Psoas muscle (tissue), 8 donors: Measurements from ENCODE around the gene SLC13A1. TPM values are rescaled to one million over a fixed set of nuclear protein-coding genes. Genes with fewer than 3 reads are reported as not detected.

Experiments used
- ATAC-seq, 4 donors: fragments of 200-7000 bp; cut with Tn5 transposase; one replicate each; pipeline ENCODE4 v1.9.1; 2020; ENCODE audit warnings: moderate library complexity in 3 of 4, mild to moderate bottlenecking in 2 of 4
- DNase-seq, 2 donors: peaks; one replicate each; pipeline ENCODE4 v3.0.0-alpha.2; 2020
- H3K27ac ChIP-seq: fragments of 200-600 bp; one replicate; pipeline ENCODE4 v1.8.0; 2022
- H3K27me3 ChIP-seq, 3 donors: fragments of 200-600 bp in 1 of 3; one replicate each; pipeline versions ENCODE4 v1.6.1 to v1.8.0; 2013 to 2022; ENCODE audit warnings: low read length in 2 of 3, mild to moderate bottlenecking in 2 of 3, moderate library complexity in 1 of 3; ENCODE audit not compliant: insufficient read depth in 3 of 3
- H3K36me3 ChIP-seq, 2 donors: fragments of 200-600 bp in 1 of 2; one replicate each; pipeline versions ENCODE4 v1.6.1 to v1.8.0; 2013 to 2022; ENCODE audit warnings: low read depth in 1 of 2, mild to moderate bottlenecking in 1 of 2, moderate library complexity in 1 of 2; ENCODE audit not compliant: insufficient read depth in 1 of 2
- H3K4me1 ChIP-seq: fragments of 200-600 bp; one replicate; pipeline ENCODE4 v1.8.0; 2022
- H3K4me3 ChIP-seq: fragments of 200-600 bp; one replicate; pipeline ENCODE4 v1.8.0; 2022; ENCODE audit warnings: mild to moderate bottlenecking
- H3K9me3 ChIP-seq: fragments of 200-600 bp; one replicate; pipeline ENCODE4 v1.8.0; 2022
- CTCF ChIP-seq: fragments of 200-600 bp; IDR thresholded peaks from one replicate; pipeline ENCODE4 v1.8.0; 2022; ENCODE audit warnings: antibody characterized with exemption
- WGBS, 3 donors: extraction: QIAGEN DNeasy Blood & Tissue Kit; methylation state at CpG; one replicate each; pipeline versions ENCODE4 v1.1.6 to v1.1.7; 2013; 5-methylcytosine and 5-hydroxymethylcytosine counted together
- intact Hi-C, 2 donors: fragments of 100-400 bp; cut with DNase I; formaldehyde crosslinking; loops; one replicate each; pipeline versions ENCODE4 v1.11.0 to v1.14.2; 2022
- polyA plus RNA-seq, 3 donors: library from polyadenylated mRNA; stranded (reverse); fragments of 200-250 nt; gene quantifications; one replicate each; pipeline ENCODE4 v1.2.3, GENCODE V29; 2013
- total RNA-seq, 4 donors: library from RNA; stranded (reverse); fragmentation: NEBNext Ultra II Directional in 2 of 4; extraction: Animal tissue kit (Norgen Biotek cat#: 25700) in 2 of 4; gene quantifications; one replicate each; pipeline versions ENCODE4 v1.2.1 to v1.2.4, GENCODE V29; 2021 to 2023
- donor health status: healthy with polysubstance abuse.
- donor health status: DM: no; HTN: no; CAD: no; lungs with moderate emphysema.
- donor health status: Bipolar disorder and iron deficiency.
- donor health status: healthy.
- donor health status: DM: yes; HTN: yes; CAD: no.
- donor health status: DM: no; HTN: no; CAD: no.
- donor health status: DM: no; HTN: no; CAD: no.
- donor health status: DM: yes; HTN: yes; CAD: no.

Gene SLC13A1
- total and polyA plus RNA-seq, 7 donors: 0.12 TPM; not detected in 6

GRCh38 chr7:123154231-123154860, 45.4 kb downstream of the SLC13A1 start:
- Histone ChIP-seq H3K27me3 (no peaks in the 10 kb centered on the region), H3K27ac (no peak overlapping the region), H3K4me3 (no peak overlapping the region), H3K9me3 (no peaks in the 10 kb centered on the region), H3K4me1 (no peaks in the 10 kb centered on the region), H3K36me3 (no peaks in the 10 kb centered on the region)
- DNase-seq: peak; percentile 29 to 42
- TF ChIP-seq CTCF: peak; percentile 74
- WGBS, 3 donors: 1 to 3% (median 3%) methylated on average over 3 of the region's 3 CpGs
- intact Hi-C loops: loop anchor here in 1 of 2 donors (5.0 kb wide), 1 partner anchor 267 kb away; the partner anchor contains the start of gene CADPS2
- peak; percentile 61 to 89 (median 80) for ATAC-seq

- no peak for TF ChIP-seq CTCF
- no peak overlapping the region for H3K4me3 ChIP-seq
- no peaks in the 10 kb centered on the region for H3K27me3 ChIP-seq
- no peaks in the 10 kb centered on the region for H3K4me1 ChIP-seq
- no peaks in the 10 kb centered on the region for H3K9me3 ChIP-seq
- ATAC-seq (no peak), DNase-seq (no peak)
- WGBS, 3 donors: 75 to 88% (median 85%) methylated on average over 3 of the region's 3 CpGs
- H3K36me3 ChIP-seq: no peaks in the 10 kb centered on the region
- intact Hi-C loops: loop anchor here in 1 of 2 donors (5.0 kb wide), 1 partner anchor 264 kb away; the partner anchor contains the start of gene CADPS2
- H3K27ac ChIP-seq: no peak overlapping the region
These were observed 48.3 kb downstream of the SLC13A1 start for GRCh38 chr7:123151443-123151842.

- no peak for TF ChIP-seq CTCF
- ATAC-seq (no peak), DNase-seq (no peak)
- no peaks in the 10 kb centered on the region for H3K9me3 ChIP-seq
- no peaks in the 10 kb centered on the region for H3K36me3 ChIP-seq
- H3K27ac ChIP-seq: no peak overlapping the region
- no peaks in the 10 kb centered on the region for H3K4me1 ChIP-seq
- intact Hi-C loops: no loop called here
- WGBS, 3 donors: 86 to 89% (median 87%) methylated on average over 1 of the region's 1 CpG
- no peak overlapping the region for H3K4me3 ChIP-seq
- H3K27me3 ChIP-seq: no peaks in the 10 kb centered on the region
These were observed 51.0 kb downstream of the SLC13A1 start for GRCh38 chr7:123148813-123149212.

DNA sequence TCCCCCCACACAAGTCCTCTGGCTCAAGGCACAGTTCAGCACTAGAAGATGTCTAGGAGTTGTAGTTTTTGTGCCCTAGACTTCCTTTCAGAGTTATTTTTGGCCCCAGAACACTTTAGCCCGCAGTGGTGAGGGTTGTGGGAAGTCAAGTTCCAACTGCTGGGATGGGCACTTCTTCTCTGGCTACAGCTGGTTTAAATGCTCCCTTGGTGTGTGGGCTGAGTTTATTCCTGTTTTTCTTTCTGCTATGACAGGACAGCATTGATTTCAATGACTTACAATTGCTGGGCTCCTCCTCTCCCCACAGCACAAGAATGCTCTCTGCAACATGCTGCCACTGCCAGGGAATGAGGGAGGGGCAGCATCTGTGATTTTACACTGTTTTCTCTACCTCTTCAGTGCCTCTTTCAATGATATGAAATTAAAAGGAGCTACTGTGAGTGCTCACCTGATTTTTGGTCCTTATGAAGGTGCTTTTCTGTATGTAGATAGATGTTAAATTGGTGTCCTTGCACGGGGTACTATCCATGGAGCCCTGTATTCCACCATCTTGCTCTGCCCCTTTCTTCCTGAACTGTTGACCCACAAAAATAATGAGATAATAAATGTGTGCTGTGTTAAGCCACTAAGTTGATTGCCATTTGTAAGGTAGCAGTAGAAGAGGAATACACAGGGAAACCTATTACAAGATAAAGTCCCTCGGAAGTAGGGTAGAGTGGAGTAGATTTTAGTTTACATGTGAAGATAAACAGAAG, 56.3 kb downstream of the SLC13A1 start:
- 69% methylated on average over 3 of the region's 3 CpGs for WGBS, 3 donors
- ATAC-seq (no peak), DNase-seq (no peak)
- H3K9me3 ChIP-seq: no peaks in the 10 kb centered on the region
- no peak for TF ChIP-seq CTCF
- no peaks in the 10 kb centered on the region for H3K4me1 ChIP-seq
- no peaks in the 10 kb centered on the region for H3K36me3 ChIP-seq
- no peak overlapping the region for H3K4me3 ChIP-seq
- H3K27me3 ChIP-seq: no peaks in the 10 kb centered on the region
- H3K27ac ChIP-seq: no peak overlapping the region
- intact Hi-C loops: no loop called here
